ENCODE results near the gene ACRV1.

ACRV1 gene

DNA sequence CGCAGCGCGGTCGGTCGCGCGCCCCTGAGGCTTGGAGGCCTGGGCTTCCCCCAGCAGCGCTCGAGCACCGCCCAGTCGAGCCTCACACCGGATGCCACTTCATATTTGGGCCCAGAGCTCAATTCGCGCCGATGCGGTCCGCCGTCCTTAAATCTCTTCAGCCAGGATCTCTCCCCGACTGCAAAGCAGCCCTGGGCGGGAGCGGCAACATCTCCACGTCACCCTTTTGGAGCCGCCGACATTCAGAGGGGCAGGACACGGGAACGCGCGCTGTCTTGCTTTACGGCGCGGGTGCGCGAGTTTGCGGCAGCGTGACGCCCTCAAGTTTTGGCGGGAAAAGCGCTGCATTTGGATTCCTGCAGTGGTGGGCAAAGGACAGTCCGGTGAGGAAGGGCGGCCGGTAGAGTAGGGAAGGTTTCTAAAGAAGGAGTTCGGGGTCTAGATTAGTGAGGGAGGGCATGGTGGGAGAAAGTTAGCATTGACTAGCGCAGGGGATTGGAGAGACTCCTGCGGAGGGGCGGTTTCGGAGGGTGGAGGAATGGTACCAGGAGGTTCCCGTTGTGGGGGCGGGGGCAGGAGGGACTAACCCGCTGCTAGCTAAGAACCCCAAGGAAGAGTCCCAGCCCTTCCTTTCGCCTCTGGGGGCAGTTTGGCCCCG is 54.9 kb downstream of the ACRV1 start:
- FAIRE-seq (peak; percentile 38), DNase-seq (ENCODE audit: insufficient read length, low spot score) (peak; percentile 29)
- TF ChIP-seq POLR2A (IDR thresholded peaks at IDR 0.05; ENCODE audit: low read depth, low read length), result peak; percentile 49

GRCh38 chr11:125625225-125625629 is 55.4 kb downstream of the ACRV1 start:
- DNase-seq (ENCODE audit: insufficient read length, low spot score) (no peak), FAIRE-seq (no peak)
- no peak; the same call in 1 of the 2 replicates for TF ChIP-seq POLR2A (IDR thresholded peaks at IDR 0.05; ENCODE audit: low read depth, low read length)

- FAIRE-seq, result no peak
- TF ChIP-seq POLR2A (IDR thresholded peaks at IDR 0.05; ENCODE audit: low read depth, low read length), result no peak
- DNase-seq (ENCODE audit: insufficient read length, low spot score), result no peak
Measured at GRCh38 chr11:125624756-125625213, 55.9 kb downstream of the ACRV1 start, which contains the start of gene CHEK1. Gene CHEK1, plus strand, starts transcription at chr11:125625163. Its CDS starts 1,606 bp downstream, at chr11:125626769.

DNA sequence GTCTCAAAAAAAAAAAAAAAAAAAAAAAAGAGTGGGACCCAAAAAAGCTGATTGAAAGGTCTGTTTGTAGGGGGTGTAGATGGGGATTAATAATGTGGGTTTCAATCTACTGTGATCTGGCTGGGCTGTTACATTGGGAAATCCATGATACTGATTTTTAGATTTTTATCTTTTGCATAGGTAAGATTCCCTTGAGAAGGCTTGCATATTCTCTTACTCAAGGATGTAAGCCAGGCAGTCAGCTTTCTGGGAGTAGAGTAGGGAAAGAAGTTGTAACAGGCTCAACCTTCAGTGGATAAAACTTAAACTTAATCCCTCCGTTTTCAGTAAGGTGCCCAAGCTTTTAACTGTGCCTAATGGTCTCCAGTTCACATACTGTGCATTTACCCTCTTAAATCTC is 57.6 kb downstream of the ACRV1 start:
- FAIRE-seq (no peak), DNase-seq (ENCODE audit: insufficient read length, low spot score) (no peak)
- TF ChIP-seq POLR2A (IDR thresholded peaks at IDR 0.05; ENCODE audit: low read depth, low read length), result no peak

DNA sequence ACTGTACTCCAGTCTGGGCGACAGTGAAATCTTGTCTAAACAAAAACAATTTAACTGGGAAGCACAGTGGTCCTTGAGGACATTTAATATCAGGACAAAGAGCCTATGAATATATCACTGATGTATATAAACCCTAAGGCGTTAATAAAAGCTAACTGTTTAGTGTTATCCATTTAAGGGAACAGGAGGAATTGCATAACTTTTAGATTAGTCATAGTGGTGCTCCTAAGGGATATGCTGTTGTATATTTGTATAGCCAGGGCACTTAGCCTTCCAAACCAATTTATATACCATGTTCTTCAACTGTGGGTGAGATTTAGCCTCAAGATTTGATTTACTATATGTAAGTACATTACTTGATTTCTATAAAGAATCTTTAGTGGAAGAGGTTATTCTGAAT is 58.7 kb downstream of the ACRV1 start:
- DNase-seq (ENCODE audit: insufficient read length, low spot score), result peak; percentile 14
- TF ChIP-seq POLR2A (IDR thresholded peaks at IDR 0.05; ENCODE audit: low read depth, low read length), result no peak
- peak; percentile 6 for FAIRE-seq
